Activated effector memory CD4-positive, alpha-beta T cell treated with anti-CD3 and anti-CD28 coated beads, Interleukin-2, amount 50 U/mL, for 16 hours (primary cell): ENCODE data around the gene ZNF136.

Source experiments
- DNase-seq: peaks from one replicate; pipeline ENCODE4 v3.0.0-alpha.2; 2020

The ZNF136 gene

DNA sequence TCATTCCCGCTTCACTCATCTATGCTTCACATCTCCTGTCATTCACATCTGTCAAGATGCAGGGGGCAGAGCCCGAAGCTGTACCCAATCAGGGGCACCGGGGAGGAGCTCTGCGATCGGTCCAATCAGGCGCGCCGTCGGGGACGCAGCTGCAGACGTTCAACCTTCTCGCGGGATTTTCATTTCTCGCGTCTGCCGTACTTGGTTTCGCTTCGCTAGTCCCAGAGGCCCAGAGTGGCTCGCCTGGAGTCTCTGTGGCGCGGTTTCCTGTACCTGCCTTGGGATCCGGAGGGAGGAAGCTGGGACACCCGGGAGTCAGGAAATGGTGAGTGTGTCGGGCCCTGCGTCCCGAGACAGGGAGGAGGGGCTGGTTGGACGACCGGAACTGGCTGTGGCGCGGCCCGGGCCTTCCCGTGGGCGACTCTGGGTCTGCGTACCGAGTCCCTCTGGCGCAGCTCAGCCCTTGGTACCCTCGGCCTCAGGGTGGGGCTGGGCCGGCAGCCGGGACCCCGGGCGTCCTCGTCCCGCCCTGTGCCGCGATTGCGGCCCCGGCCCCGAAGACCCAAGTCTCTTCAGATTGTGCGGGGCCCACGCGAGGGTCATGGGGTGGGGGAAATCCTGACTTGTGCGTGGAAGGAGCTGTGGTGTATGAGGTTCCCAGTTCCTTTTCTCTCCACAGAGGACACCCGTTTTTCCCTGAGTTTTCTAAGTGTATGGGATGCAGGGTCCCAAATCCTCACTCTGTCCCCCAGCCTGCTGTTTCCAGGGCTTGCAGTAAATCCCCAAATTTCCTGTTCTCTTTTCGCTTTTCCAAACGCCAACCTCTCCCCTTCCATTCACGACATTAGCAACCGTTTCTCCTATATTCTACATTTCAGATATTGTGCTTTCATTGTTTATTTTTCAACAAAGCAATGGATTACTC is at the start of gene ZNF136:
Gene ZNF136, plus strand, starts transcription at position 215 of the 925 bp plus-strand sequence. Its CDS starts 108 bp downstream, at position 323.
- DNase-seq, result peak; percentile 97

DNA sequence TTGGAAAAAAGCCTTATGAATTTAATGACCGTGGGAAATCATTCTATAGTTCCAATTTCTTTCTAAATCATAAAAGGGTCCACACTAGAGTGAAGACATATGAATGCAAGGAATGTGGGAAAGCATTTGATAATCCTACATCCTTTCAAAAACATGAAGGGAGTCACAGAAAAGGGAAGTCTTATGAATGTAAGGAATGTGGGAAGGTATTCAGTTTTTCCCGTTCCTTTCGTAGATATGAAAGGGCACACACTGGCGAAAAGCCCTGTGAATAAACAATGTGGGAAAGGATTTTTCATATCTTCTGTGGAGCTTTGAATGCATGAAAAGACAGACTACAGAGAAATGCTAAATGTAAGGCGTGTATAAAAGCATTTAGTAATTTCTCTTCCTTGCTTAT is 49.8 kb upstream of the ZNF136 start:
- no peak for DNase-seq

DNA sequence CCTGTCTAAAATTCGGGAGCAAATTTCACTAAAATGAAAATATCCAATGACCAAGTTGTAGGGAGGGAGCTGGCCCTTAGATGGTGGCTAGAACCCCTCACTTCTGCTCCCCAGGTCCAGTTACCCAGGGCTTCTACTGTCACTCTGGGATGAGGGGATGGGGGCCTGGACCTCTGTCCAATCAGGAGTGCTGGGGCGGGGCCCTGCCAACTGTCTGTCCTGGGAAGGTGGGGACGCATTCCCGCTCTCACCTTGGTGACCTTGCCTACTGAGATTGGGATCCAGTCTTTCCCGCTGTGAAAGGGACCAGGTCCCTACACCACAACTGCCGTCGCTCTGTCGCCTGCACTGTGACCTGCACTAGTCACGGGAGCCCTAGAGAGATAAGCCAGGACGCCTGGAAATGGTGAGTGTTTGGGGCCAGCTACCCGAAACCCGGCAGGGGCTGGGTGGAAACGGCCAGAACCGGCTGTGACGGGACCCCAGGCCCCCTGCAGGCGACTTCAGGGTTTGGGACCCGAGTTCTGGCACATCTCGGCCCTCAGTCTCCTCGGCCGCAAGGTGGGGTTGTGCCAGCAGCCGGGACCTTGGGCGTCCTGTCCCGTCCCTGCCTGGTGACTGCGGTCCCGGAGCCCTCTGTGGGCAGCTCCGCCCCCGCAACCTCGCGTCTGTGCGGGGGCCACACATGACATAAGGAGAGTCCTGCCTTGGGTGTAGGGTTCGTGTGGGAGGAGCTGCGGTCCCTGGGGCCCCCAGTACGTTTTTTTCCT is 45.5 kb upstream of the ZNF136 start:
- DNase-seq, result no peak

DNA sequence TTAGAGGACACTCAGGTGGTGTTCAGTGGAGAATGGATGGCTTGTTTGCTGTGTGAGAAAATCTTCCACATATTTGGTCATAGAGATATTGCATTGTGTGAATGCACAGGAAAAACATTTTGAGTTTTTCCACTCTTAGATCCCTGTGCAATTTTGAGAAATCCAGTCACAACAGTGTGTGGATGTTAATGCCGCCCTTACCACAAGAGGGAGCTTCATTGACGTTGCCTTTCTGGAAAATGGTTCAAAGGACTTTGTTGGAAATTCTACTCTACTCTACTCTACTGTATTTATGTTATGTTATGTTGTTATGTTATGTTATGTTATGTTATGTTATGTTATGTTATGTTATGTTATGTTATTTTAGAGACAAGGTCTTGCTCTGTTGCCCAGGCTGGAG is 36.2 kb upstream of the ZNF136 start:
- DNase-seq, result no peak

DNA sequence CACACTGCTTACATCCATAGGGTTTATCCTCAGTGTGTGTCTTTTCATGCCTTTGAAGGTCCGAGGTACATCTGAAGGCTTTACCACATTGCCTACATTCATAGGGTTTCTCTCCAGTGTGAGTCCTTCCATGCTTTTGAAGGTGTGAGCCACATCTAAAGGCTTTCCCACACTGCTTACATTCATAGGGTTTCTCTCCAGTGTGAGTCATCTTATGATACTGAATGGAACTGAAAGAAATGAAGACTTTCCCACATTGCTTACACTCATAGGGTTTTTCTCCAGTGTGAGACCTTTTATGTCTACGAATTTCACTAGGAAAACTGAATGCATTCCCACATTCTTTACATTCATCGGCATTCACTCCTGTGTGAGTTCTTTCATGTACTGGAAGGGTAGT is 29.8 kb upstream of the ZNF136 start:
- no peak for DNase-seq

DNA sequence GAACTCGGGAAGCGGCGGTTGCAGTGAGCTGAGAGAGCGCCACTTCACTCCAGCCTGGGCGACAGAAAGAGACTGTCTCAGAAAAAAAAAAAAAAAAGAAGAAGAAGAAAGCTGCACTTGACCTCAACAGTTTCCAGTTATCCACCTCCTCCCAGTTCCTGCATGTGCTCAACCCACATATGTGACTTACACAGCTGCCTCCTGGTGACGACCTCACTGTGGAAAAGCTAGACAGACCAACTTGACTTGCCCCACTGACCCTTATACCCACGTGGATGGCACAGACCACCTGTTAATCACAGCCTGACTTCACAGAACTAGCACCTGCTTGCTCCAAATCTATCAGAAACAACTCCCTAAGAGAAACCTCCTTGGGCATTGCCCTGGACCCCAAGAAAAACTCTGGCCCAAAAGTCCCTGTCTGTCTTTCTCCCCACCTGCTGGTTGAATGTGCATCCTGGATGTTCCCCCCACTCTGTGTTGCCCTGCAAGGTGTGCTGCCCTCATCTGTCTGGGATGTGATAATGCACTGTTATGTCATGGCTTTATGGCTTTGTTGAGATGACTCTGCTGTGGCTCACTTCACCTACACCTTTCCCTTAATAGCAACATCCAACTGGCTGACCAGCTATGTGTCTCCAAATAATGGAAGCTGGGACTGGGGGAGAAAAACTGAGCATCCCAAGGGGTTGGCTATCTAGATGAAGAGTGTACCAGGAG is 25.5 kb upstream of the ZNF136 start:
- DNase-seq, result peak; percentile 69

DNA sequence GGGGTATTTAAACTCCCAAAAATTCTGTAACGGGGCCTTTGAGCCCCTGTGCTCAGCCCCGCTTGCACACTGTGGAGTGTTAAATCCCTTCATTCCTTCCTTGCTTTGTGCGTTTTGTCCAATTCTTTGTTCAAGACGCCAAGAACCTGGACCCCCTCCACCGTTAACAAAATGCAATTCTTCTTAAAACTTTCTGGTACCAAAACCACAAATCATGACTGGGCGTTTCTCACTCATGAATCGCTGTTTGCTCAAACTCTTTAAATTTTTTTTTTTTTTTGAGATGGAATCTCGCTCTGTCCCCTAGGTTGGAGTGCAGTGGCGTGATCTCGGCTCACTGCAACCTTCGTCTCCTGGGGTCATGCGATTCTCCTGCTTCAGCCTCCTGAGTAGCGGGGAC is 23.6 kb upstream of the ZNF136 start:
- DNase-seq, result no peak

DNA sequence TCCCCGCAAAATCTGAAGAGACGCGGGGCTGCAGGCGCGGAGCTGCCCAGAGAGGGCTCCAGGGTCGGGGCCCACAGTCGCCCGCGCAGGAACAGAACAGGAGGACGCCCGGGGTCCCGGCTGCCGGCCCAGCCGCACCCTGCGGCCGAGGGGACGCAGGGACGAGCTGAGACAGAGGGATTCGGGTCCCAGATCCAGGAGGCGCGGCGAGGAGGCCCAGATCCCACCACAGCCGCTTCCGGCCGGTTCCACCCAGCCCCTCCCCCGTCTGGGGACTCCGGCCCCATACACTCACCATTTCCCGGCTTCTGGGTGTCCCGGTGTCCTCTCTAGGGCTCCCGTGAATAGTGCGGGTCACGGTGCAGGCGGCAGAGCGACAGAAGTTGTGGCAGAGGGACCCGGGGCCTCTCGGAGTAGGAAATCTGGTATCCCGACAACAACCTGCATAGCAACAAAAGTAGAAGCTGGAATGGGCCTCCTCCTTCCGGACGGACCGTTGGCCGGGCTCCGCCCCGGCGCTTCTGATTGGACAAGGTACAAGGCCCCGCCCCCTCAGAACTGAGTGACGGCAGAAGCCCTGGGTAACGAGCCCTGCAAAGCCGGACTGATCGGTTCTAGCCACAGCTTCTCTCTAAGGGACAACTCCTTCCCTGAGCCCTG is 22.9 kb upstream of the ZNF136 start, which contains the start of gene ZNF20:
Gene ZNF20, minus strand, starts transcription at position 466 of the 660 bp plus-strand sequence. Its CDS starts 168 bp downstream, at position 298.
- DNase-seq, result peak; percentile 96

DNA sequence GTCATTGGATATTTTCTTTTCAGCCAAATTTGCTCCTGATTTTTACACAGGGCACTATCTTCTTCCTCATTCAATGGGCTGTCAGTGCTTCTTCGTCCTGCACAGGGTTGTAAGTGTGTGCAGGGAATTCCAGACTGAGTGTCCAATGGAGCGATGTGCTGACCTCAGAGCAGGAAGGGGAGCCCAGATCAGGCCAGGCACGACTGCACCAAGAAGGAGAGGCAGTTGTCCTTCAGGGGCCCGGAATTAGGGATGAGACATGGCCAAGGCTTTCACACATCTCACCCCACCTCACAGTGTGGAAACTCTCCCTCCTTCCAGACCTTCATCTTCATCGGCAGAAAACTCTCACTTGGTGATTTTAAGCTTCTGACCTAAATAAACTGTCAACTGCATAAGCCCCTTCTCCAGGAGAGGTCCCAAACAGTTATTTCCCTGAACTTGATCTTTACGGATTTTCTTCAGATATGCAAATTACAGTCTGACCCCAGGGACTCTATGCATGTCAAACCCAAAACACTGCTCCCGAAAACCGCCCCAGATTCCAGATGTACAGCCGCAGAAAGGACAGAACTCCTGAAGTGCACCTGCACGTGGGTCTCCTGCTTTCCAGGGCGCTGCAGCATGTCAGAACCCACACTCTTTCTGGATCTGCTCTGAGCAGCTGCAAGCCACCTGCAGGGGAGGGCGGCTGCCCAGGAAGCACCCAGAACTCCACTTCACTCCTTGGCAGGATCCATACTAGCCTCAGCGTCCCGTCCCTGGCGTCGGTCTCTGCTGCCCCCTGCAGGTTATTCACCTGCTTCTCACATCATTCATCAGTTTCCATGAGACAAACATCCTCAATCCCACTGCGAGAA is 22.1 kb upstream of the ZNF136 start:
- peak; percentile 93 for DNase-seq

DNA sequence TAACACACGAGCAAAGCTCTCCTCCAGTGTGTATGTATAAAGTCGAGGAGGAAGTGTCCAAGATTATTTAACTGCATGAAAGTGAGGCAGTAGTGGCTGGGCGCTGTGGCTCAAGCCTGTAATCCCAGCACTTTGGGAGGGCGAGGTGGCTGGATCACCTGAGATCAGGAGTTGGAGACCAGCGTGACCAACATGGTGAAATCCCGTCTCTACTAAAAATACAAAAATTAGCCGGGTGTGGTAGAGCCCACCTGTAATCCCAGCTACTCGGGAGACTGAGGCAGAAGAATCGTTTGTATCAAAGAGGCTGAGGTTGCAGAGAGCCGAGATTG is 21.5 kb upstream of the ZNF136 start:
- no peak for DNase-seq

DNA sequence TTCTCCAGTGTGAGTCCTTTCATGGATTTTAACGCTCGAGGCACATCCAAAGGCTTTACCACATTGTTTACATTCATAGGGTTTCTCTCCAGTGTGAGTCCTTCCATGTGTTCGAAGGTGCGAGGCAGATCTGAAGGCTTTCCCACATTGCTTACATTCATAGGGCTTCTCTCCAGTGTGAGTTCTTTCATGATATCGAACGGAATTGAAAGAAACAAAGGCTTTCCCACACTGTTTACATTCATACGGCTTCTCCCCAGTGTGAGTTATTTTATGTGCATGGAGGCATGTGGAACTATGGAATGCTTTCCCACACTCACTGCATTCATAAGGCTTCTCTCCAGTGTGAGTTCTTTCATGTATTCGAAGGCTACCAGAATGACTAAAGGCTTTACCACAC is 17.5 kb upstream of the ZNF136 start:
- DNase-seq, result no peak

DNA sequence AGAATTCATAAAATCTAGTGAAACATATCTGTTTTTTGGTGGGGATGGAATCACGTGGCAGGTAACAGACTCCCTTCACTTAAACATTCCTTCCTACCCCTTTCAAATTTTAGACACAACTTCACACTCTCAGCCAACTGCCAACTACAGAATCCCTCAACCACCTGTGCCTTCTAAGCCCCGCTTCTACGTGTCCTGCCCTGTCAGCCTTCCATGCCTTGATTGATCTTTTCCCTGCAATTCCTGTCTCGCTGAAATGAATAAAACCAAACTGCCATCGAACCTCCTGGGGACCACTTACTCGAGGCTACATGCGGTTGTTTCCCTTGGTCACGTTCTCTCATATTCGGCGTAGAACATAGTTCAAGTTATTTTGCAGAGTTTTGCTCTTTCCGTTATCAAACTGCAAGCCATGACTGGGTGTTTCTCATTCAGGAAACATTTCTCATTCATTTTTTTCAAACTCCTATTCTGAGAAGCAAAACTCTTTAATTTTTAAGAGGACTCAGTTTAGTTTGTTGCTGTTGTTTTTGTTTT is 7.5 kb upstream of the ZNF136 start:
- no peak for DNase-seq

DNA sequence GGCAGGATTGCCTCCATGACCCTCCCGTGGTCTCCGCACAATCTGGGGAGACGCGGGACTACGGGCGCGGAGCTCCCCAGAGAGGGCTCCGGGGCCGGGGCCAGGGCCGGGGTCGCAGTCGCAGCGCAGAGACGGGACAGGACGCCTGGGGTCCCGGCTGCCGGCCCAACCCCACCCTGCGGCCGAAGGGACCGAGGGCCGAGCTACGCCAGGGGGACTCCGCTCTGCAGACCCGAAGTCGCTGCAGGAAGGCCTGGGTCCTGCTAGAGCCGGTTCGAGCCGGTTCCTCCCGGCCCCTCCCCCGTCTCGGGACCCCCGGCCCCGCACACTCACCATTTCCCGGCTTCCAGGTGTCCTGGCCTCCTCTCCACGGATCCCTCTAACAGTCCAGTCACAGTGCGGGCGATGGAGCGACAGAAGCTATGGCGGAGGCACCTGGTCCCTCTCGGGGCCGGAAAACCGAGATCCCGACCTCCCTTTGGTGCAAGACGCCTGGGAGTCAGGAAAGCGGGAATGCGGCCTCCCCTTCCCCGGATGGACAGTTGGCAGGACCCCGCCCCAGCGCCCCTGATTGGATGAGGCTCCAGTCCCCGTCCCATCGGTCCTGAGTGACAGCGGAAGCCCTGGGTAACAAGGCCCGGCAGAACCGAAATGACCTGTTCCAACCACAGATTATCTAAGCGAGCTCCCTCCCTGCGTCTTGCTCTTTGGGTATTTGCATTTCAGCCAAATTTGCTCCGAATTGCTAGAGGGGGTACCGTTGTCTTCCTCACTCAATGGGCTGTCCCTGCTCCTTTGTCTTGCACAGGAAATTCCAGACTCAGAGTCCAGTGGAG is 6.5 kb upstream of the ZNF136 start, which contains the start of gene ZNF625:
Gene ZNF625, minus strand, starts transcription at position 512 of the 836 bp plus-strand sequence. Its CDS starts 176 bp downstream, at position 336.
- DNase-seq, result peak; percentile 68

DNA sequence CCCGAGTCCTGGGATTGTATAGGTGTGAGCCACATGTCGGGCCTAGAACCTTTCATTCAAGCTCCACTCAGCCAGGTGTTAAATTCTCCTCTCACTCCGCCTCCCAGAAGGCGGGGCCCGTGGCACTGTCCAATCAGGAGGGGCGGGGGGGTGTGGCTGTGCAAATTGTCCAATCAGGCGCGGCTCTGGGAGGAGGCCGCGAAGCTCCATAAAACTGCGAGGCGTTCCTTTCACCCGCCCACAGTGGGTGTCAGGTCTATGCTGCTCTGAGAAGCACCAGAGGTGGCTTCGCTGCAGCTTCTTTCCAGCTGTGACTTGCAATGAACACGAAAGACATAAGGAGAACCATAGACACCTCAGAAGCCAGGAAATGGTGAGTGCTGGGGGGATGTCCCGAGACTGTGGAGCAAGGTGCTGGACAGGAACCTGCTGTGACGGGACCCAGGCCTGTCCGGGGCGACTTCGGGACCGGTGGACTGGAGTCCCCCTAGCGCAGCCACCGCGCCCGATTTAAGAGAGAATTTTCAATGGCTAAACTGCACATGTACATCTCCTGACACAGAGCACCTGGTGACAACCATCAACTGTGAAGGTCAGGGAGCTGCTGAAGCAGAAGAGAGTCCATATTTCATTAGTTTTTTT is 3.0 kb upstream of the ZNF136 start:
- no peak for DNase-seq

DNA sequence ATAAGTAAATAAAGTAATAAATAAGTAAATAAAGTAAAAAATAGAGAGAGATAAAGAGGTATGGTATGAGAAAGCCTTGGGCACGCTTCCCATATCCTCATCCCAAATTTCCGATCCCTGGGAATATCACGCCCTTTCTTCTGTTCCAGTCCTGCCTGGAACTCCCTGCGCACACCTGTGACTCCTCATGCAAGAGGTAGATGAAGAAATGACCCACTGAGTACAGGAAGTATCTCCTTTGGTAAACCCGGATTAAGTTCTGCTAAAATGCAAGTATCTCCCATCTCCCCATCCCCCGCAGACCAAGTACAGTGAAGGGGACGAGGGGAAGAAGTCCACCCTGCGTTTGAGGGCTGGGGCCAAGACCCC is 399 bp upstream of the ZNF136 start:
- DNase-seq, result no peak

DNA sequence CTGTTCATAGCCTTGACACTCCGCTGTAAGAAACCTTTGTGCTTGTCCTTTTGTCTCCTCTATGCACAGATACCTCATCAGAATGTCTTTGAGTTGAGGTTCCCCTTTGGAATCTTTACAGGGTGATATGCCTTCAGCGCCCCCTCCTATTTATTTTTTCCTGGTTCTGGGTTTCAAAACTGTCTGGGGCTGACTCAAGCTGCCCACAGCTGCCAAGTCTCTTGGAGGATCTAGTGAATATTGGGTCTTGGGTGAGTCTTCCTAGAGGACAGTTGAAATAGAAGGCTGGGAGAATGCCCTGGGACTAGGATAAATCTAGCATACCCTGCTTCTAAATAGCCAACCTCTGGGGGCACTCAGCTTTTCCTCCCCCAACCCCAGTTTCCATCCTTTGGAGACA is 930 bp downstream of the ZNF136 start:
- DNase-seq, result no peak

DNA sequence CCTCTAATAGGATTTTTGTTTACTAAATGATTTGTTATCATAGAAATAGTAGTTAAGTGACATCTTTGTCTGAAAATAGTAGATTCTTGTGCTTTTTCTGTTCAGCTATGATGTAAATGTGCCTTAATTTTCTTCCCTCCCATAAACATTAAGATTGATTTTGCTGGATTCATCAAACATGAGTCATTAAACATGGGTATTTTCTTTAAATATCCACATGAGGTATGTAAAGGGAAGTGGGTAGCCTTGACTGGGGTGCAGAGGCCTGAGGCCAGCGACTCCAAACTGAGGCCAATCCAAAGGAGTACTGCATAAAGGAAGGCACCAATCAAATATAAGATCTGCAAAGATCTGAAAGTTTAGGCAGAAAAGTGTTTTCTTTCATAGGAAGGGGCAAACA is 3.7 kb downstream of the ZNF136 start:
- DNase-seq, result no peak

DNA sequence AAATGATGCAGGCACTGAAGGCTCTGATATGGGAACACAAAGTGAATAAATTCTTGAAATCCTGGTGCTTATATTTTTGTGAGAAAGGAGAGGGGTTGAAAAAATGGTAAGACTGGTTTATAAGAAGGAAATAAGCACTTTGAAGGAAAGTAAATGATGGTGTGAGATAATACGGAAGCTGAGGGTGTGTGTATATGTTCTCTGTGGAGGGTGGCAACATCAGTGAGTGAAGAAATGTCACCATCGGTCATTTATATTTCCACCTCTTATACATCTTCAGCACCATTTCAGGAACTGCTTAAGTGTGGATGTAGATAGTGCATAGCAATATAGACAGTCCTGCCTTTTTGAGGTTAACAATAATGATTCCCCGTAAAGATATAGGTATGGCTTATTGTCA is 17.5 kb downstream of the ZNF136 start:
- DNase-seq, result no peak

DNA sequence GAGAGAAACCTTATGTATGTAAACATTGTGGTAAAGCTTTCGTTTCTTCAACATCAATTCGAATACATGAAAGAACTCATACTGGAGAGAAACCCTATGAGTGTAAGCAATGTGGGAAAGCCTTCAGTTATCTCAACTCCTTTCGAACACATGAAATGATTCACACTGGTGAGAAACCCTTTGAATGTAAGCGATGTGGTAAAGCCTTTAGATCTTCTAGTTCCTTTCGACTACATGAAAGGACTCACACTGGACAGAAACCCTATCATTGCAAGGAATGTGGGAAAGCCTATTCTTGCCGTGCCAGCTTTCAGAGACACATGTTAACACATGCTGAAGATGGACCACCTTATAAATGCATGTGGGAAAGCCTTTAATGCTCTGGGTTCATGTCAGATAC is 24.7 kb downstream of the ZNF136 start:
- no peak for DNase-seq
